HG02970 (cell line): ENCODE data around the gene CAB39.

ENCODE experiments used
- ATAC-seq: cut with Tn5 transposase; IDR thresholded peaks from one replicate; pipeline ENCODE4 v1.9.1; 2021; ENCODE audit warnings: mild to moderate bottlenecking, moderate library complexity, moderate number of reproducible peaks; ENCODE audit not compliant: unreplicated experiment, low FRiP score

CAB39 gene

GRCh38 chr2:230779126-230779525 is 66.5 kb downstream of the CAB39 start:
- no peak for ATAC-seq

GRCh38 chr2:230779607-230780006 is 67.0 kb downstream of the CAB39 start:
- no peak for ATAC-seq

GRCh38 chr2:230781130-230781797 is 68.6 kb downstream of the CAB39 start:
- no peak for ATAC-seq

- no peak for ATAC-seq
Measured at GRCh38 chr2:230783101-230783500, 70.5 kb downstream of the CAB39 start.

GRCh38 chr2:230784795-230785194 is 72.2 kb downstream of the CAB39 start:
- no peak for ATAC-seq

- ATAC-seq: no peak
Measured at GRCh38 chr2:230785346-230785745, 72.7 kb downstream of the CAB39 start.

GRCh38 chr2:230787101-230787500 is 74.5 kb downstream of the CAB39 start:
- no peak for ATAC-seq

GRCh38 chr2:230788554-230789175 is 76.0 kb downstream of the CAB39 start:
- ATAC-seq: no peak

GRCh38 chr2:230790981-230791380 is 78.3 kb downstream of the CAB39 start:
- no peak for ATAC-seq

GRCh38 chr2:230793572-230794359 is 81.1 kb downstream of the CAB39 start:
- ATAC-seq: no peak

GRCh38 chr2:230794497-230794896 is 81.9 kb downstream of the CAB39 start:
- no peak for ATAC-seq

- no peak for ATAC-seq
Measured at GRCh38 chr2:230795856-230796255, 83.2 kb downstream of the CAB39 start.

- ATAC-seq: no peak
Measured at GRCh38 chr2:230796280-230796862, 83.7 kb downstream of the CAB39 start.

- no peak for ATAC-seq
Measured at GRCh38 chr2:230797515-230798495, 85.2 kb downstream of the CAB39 start.

GRCh38 chr2:230798769-230799399 is 86.2 kb downstream of the CAB39 start:
- ATAC-seq: no peak

- no peak for ATAC-seq
Measured at GRCh38 chr2:230805353-230806017, 92.8 kb downstream of the CAB39 start.

- ATAC-seq: no peak
Measured at GRCh38 chr2:230807729-230808128, 95.1 kb downstream of the CAB39 start.

GRCh38 chr2:230809015-230809414 is 96.4 kb downstream of the CAB39 start:
- no peak for ATAC-seq

GRCh38 chr2:230809677-230810251 is 97.1 kb downstream of the CAB39 start:
- no peak for ATAC-seq
